GM12878 (cell line): Measurements from ENCODE around the gene NRP1.

Experiments
- CHD2 ChIP-seq: IDR thresholded peaks from 2 replicates; pipeline ENCODE4 v1.6.1; 2011; ENCODE audit warnings: low read depth, low read length, improper control_type of control experiment, borderline replicate concordance
- ESRRA ChIP-seq: IDR thresholded peaks from 2 replicates; pipeline ENCODE4 v1.6.1; 2012; ENCODE audit warnings: mild to moderate bottlenecking, low read length, improper control_type of control experiment
- GABPA ChIP-seq: IDR thresholded peaks from 2 replicates; pipeline ENCODE4 v1.6.1; 2014; ENCODE audit warnings: antibody characterized with exemption, low read depth, mild to moderate bottlenecking, inconsistent platforms
- NRF1 ChIP-seq: conservative IDR thresholded peaks from 2 replicates; pipeline ENCODE4 v1.6.1; 2011; ENCODE audit warnings: mild to moderate bottlenecking, low read depth, low read length, improper control_type of control experiment
- POLR2AphosphoS2 ChIP-seq: IDR thresholded peaks from 2 replicates; pipeline ENCODE4 v1.6.1; 2011; ENCODE audit warnings: low read depth, mild to moderate bottlenecking, low read length, improper control_type of control experiment, moderate library complexity
- RFX5 ChIP-seq: IDR thresholded peaks from 2 replicates; pipeline ENCODE4 v1.6.1; 2011; ENCODE audit warnings: low read depth, low read length, improper control_type of control experiment
- TF ChIP-seq, protein P1 (sequence below): fragments of 450-650 bp; formaldehyde crosslinking; IDR thresholded peaks from 2 replicates; pipeline ENCODE4 v1.4.0; 2022; ENCODE audit warnings: mild to moderate bottlenecking, moderate library complexity
- TF ChIP-seq, protein P2 (sequence below): IDR thresholded peaks from 2 replicates; pipeline ENCODE4 v1.6.1; 2012; ENCODE audit warnings: mild to moderate bottlenecking, low read depth, low read length

DNA sequence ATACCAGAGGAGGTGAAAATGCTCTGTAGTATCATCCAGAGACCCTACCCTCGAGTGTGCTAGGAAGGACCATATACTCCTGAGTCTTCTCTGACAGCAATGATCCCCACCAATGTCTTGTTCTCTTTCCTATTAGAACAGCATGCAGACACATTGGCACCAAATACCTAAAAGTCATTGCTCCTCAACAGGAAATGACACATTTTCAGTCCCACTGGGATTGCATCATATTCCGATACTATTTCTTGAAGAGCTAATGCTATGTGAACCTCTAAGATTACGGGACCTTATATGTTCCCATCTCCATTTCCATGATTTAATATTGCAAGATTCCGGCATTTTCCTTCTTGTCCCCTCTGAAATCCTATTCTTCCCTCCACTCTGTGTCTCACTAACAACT is 177.4 kb downstream of the NRP1 start:
- TF ChIP-seq, protein P1, sequence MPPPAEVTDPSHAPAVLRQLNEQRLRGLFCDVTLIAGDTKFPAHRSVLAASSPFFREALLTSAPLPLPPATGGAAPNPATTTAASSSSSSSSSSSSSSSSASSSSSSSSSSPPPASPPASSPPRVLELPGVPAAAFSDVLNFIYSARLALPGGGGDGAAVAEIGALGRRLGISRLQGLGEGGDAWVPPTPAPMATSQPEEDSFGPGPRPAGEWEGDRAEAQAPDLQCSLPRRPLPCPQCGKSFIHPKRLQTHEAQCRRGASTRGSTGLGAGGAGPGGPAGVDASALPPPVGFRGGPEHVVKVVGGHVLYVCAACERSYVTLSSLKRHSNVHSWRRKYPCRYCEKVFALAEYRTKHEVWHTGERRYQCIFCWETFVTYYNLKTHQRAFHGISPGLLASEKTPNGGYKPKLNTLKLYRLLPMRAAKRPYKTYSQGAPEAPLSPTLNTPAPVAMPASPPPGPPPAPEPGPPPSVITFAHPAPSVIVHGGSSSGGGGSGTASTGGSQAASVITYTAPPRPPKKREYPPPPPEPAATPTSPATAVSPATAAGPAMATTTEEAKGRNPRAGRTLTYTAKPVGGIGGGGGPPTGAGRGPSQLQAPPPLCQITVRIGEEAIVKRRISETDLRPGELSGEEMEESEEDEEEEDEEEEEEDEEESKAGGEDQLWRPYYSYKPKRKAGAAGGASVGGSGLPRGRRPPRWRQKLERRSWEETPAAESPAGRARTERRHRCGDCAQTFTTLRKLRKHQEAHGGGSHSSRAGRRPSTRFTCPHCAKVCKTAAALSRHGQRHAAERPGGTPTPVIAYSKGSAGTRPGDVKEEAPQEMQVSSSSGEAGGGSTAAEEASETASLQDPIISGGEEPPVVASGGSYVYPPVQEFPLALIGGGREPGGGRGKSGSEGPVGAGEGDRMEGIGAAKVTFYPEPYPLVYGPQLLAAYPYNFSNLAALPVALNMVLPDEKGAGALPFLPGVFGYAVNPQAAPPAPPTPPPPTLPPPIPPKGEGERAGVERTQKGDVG (CRISPR knock-in tag) = no peak
- TF ChIP-seq, protein P2, sequence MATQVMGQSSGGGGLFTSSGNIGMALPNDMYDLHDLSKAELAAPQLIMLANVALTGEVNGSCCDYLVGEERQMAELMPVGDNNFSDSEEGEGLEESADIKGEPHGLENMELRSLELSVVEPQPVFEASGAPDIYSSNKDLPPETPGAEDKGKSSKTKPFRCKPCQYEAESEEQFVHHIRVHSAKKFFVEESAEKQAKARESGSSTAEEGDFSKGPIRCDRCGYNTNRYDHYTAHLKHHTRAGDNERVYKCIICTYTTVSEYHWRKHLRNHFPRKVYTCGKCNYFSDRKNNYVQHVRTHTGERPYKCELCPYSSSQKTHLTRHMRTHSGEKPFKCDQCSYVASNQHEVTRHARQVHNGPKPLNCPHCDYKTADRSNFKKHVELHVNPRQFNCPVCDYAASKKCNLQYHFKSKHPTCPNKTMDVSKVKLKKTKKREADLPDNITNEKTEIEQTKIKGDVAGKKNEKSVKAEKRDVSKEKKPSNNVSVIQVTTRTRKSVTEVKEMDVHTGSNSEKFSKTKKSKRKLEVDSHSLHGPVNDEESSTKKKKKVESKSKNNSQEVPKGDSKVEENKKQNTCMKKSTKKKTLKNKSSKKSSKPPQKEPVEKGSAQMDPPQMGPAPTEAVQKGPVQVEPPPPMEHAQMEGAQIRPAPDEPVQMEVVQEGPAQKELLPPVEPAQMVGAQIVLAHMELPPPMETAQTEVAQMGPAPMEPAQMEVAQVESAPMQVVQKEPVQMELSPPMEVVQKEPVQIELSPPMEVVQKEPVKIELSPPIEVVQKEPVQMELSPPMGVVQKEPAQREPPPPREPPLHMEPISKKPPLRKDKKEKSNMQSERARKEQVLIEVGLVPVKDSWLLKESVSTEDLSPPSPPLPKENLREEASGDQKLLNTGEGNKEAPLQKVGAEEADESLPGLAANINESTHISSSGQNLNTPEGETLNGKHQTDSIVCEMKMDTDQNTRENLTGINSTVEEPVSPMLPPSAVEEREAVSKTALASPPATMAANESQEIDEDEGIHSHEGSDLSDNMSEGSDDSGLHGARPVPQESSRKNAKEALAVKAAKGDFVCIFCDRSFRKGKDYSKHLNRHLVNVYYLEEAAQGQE = no peak
- no peak for TF ChIP-seq GABPA
- no peak for TF ChIP-seq POLR2AphosphoS2
- no peak for TF ChIP-seq ESRRA
- TF ChIP-seq RFX5 = no peak
- no peak for TF ChIP-seq CHD2
- no peak for TF ChIP-seq NRF1
